OCI-LY1 (cell line): ENCODE data around the gene TSNAXIP1.

Experiments
- CTCF ChIP-seq: fragments of 200-600 bp; sonication (generic), shearing (Covaris generic); IDR thresholded peaks from 2 replicates; pipeline ENCODE4 v1.5.1; 2017; ENCODE audit warnings: mild to moderate bottlenecking, antibody characterized with exemption, low read length, moderate library complexity, mixed read lengths
- EZH2 ChIP-seq: fragments of 200-600 bp; sonication (generic), shearing (Covaris generic); IDR thresholded peaks from 2 replicates; pipeline ENCODE4 v1.8.0; 2017; ENCODE audit warnings: borderline replicate concordance, mixed run types, mild to moderate bottlenecking, antibody characterized with exemption, low read length, moderate library complexity, mixed read lengths

GRCh38 chr16:67800338-67800926, 6.3 kb upstream of the TSNAXIP1 start:
- TF ChIP-seq CTCF (no peak), EZH2 (no peak)
